ENCODE results near the gene MAP3K2.

MAP3K2 gene

GRCh38 chr2:127392828-127393578 is 5.2 kb upstream of the MAP3K2 start:
- DNase-seq (ENCODE audit: insufficient read length, low spot score) (no peak), FAIRE-seq (no peak)
- TF ChIP-seq, protein P1, sequence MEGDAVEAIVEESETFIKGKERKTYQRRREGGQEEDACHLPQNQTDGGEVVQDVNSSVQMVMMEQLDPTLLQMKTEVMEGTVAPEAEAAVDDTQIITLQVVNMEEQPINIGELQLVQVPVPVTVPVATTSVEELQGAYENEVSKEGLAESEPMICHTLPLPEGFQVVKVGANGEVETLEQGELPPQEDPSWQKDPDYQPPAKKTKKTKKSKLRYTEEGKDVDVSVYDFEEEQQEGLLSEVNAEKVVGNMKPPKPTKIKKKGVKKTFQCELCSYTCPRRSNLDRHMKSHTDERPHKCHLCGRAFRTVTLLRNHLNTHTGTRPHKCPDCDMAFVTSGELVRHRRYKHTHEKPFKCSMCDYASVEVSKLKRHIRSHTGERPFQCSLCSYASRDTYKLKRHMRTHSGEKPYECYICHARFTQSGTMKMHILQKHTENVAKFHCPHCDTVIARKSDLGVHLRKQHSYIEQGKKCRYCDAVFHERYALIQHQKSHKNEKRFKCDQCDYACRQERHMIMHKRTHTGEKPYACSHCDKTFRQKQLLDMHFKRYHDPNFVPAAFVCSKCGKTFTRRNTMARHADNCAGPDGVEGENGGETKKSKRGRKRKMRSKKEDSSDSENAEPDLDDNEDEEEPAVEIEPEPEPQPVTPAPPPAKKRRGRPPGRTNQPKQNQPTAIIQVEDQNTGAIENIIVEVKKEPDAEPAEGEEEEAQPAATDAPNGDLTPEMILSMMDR (IDR thresholded peaks at IDR 0.05; ENCODE audit: insufficient read depth, missing control alignments) = no peak

DNA sequence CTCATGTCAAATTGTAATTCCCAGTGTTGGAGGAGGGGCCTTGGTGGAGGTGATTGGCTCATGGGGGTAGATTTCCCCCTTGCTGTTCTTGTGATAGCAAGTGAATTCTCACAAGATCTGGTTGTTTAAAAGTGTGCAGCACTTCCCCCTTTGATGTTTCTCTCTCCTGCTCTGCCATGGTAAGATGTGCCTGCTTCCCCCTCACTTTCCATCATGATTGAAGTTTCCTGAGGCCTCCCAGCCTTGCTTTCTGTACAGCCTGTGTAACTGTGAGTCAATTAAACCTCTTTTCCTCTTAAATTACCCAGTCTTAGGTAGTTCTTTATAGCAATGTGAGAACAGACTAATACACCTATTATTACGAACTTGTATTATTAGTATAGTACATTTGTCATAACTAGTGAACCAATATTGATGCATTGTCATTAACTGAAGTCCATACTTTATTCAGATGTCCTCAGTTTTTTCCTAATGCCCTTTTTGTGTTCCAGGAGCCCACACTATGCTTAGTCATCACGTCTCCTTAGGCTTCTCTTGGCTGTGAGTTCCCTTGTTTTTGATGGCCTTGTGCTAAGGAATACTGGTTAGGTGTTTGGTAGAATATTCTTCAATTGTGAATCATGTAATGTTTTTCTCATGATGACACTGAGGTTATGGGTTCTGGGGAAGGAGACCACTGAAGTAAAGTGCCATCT is 4.5 kb upstream of the MAP3K2 start:
- DNase-seq (ENCODE audit: insufficient read length, low spot score) (no peak), FAIRE-seq (no peak)
- TF ChIP-seq, protein P1 (IDR thresholded peaks at IDR 0.05; ENCODE audit: insufficient read depth, missing control alignments) = no peak

DNA sequence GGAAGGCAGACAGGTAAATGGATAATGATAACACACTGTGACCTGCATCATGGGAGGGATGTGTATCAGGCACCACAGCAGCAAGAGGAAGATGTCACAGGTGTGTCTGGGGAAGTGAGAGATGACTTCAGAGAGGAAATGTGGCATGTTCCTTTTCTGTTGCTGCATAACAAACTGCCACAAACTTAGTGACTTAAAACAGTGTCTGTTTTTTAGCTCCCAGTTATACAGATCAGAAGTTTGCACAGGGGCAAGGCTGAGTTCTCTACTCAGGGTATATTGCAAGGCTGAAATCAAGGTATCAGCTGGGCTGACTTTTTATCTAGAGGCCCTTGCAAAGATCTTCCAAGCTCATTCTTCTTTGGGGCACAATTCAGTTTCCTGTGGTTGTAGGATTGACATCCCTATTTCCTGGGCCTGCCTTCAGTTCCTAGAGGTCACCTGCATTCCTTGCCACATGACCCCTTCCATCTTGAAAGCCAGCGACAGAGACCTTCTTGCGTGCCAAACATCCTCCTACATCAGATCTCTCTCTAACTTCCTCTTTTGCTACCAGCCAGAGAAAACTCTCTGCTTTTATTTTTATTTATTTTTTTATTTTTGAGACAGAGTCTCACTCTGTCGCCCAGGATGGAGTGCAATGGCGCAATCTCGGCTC is 2.1 kb upstream of the MAP3K2 start:
- no peak for FAIRE-seq
- TF ChIP-seq, protein P1 (IDR thresholded peaks at IDR 0.05; ENCODE audit: insufficient read depth, missing control alignments) = no peak
- DNase-seq (ENCODE audit: insufficient read length, low spot score) = no peak

DNA sequence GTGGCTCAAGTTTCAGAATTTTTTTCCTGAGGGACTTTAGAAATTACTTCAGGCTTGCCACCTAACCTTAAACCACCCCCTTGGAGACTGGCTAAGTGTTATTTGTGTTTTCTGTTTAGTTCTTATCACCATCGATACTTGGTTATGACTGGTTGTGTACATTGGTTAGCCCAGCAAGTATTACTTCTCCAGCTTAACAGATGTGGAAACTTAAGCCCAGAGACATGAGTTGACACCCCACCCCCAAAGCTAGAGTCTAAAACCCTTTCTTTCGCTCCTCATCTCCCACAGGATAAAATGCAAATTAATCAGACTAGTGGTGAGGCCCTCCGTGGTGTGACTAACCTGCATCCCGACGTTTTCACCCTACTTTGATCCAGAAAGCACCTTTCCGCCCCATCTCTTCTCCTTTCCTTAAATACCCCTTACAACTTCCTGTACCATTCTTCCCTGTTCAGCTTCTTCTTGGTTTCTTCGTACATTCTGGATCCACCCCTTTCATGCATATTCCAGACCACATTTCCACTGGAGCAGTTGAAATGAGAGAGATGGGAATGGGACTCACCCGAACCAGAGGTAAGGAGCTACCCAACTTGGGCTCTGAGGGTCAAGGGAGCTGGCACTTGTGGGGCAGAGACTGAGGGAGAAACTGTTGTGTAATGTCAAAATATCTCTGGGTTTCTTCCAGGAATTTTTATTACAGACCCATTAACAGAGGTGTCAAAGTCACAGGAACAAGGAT is 819 bp upstream of the MAP3K2 start:
- FAIRE-seq (no peak), DNase-seq (ENCODE audit: insufficient read length, low spot score) (no peak)
- TF ChIP-seq, protein P1 (IDR thresholded peaks at IDR 0.05; ENCODE audit: insufficient read depth, missing control alignments) = no peak

- DNase-seq (ENCODE audit: insufficient read length, low spot score) (no peak), FAIRE-seq (no peak)
- TF ChIP-seq, protein P1 (IDR thresholded peaks at IDR 0.05; ENCODE audit: insufficient read depth, missing control alignments) = no peak
Measured at GRCh38 chr2:127386764-127387654, 766 bp downstream of the MAP3K2 start.

GRCh38 chr2:127386246-127386645 is 1.5 kb downstream of the MAP3K2 start:
- DNase-seq (ENCODE audit: insufficient read length, low spot score) = no peak
- FAIRE-seq = peak; percentile 67
- TF ChIP-seq, protein P1 (IDR thresholded peaks at IDR 0.05; ENCODE audit: insufficient read depth, missing control alignments) = no peak
